Activated CD4-positive, alpha-beta T cell treated with anti-CD3 and anti-CD28 coated beads for 24 hours (primary cell): ENCODE results near the gene EBF3.
A peak's percentile ranks its signal among the peaks of the same experiment; 100 is the strongest.

Experiments
- DNase-seq, 2 donors: peaks; one replicate each; pipeline ENCODE4 v3.0.0-alpha.2; 2020; ENCODE audit warnings: low read depth in 2 of 2

Gene EBF3

GRCh38 chr10:129892548-129893052 lies 71.5 kb downstream of the EBF3 start:
- no peak for DNase-seq

DNA sequence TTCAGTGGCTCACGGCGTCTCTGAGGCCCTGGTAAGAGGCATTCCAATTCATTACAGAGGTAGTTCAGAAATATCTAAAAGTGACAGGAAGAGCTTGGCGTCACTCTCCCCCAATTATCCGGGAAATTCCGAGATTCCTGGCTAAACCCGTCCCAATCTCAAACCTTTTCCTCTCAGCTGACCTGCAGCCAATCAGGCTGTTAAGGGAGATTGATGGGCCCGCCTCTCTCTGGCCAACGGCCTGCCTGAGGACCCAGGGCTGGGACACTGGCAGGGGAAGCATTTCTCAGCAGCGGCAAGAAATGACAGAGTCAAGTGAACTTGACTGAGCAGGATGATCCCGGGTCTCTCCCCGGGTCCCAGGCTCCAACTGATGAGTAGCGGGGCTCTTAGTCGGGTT lies 72.3 kb downstream of the EBF3 start:
- DNase-seq: no peak

- DNase-seq: no peak
Observed at GRCh38 chr10:129890170-129890569, 73.9 kb downstream of the EBF3 start.

- DNase-seq: peak; percentile 32 to 33
Observed at GRCh38 chr10:129888784-129889616, 75.1 kb downstream of the EBF3 start.

DNA sequence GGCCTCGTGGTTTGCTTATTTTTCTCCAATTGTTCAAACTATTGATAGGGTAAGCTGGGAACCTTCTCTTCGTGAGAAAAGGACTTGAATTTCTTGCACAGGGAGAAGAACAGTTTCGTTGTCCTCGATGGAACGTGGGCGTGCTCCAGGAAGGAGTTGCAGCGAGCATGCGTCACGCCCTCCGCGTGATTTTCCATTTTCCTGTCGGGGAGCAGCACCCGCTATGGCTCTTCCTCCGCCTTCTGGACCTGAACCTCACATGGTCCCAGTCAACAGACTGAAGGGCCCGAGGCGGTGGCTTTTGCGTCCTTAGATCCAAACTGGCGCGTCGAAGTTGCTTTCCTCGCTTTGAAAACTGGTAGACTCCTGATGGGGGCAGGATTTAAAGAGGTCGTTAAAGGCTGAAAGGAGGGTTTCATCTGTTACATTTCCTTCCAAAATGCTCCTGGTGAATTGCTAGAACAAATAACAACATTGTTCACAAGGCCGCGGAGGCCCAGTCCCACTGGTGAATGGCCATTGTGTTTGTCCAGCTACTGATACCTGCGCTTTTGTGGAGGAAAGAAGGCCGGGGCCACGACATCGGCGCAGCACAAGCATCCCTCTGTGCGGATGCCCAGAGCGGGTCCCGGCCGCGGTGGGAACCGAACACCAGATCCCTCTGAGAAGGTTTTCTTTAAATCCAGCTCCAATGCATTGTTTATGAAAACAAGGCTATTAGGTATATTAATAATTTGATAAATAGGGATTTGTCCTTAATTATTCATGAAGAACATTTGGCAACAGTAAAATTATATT lies 75.9 kb downstream of the EBF3 start:
- DNase-seq: no peak

GRCh38 chr10:129887381-129887905 lies 76.6 kb downstream of the EBF3 start:
- no peak for DNase-seq

GRCh38 chr10:129886263-129886662 lies 77.8 kb downstream of the EBF3 start:
- no peak for DNase-seq

DNA sequence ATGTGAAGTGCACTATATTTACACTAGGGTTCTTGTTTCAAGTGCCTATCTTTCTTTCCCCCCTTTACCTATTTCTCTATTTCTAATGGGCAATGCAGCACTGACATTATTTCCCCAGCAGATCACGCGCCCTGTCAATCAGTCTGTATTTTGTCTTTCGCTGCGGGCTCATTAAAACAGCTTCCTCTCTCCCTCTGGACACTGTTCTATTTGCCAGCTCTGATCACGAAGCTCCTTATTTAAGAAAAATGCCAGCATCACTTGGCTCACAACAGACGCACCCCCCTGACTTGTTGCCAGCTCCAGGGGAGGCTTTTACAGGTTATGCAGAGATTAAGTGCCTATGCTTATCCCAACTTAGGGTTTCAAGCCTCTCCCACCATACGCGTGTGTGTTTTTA lies 78.5 kb downstream of the EBF3 start:
- DNase-seq: no peak

- DNase-seq: no peak
Observed at GRCh38 chr10:129884398-129885078, 79.5 kb downstream of the EBF3 start.

DNA sequence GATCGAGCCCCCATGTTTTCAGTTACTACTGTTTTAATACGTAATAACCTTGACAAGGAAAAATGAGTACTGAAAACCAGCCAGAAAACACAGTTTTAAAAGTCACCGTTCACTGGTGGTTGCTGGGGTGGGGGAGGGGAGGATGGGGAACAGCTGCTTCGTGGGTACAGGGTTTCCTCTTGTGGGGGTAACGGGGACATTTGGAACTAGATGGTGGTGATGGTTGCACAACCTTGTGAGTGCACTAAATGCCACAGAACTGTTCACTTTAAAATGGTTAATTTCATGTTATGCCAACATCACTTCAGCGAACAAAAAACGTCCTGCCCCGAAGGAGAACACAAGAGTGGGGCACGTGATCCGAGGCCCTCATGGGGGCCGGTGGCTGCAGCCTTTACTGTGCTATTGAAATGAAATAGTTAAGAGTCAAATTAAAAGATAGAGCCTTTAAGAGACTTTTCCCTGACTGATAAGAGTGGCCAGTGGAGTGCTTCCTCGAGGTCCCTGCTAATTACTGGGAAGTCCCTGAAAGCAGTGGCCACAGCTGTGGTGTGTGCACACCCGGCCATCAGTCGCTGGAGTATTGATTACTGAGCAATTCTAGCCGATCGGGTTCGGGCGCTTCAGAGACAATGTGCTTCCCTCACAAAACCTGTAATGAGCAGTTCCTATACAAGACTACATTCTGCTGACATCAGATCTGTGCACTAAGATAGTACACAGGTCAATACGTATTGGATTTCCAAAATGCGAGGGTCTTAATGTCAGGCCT lies 80.3 kb downstream of the EBF3 start:
- DNase-seq: no peak

DNA sequence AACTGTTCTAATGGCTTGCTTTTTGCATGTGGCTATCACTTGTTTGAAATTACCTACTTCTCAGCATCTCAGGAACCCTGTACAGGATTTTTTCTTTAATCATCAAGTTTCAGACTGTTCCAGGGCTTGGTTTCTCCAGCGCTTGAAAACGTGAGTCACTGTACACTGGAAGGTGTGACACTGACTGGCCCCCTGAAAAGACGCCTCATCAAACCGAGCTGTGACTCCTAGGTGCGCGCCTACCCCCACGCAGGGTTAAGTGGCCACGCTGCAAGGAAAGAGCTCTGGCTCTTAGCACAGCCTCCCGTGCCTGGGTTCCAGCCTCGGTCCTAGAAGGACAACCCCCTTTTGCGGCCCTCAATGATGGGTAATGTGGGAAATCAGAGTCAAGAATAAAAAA lies 81.0 kb downstream of the EBF3 start:
- DNase-seq: no peak

- DNase-seq: no peak
Observed at GRCh38 chr10:129882291-129883010, 81.6 kb downstream of the EBF3 start.

DNA sequence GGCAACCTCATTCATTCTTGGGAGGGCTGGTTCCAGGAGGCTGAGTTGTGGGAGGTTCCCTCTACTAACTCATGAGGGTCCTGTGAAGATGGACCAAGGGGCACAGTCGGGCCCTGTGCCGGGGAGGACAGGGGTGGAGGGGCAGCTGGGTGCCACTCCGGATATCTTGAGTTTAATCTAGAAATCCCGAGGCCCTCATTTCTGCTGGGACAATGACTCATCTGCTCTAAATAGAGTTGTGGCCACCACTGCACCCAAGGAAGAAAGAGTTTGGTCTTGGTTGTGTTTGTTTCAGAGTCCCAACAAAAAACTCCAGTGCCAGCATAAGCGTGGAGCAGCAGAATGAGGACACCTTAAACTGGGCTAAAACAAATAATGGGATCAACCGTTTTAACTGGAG lies 82.4 kb downstream of the EBF3 start:
- no peak for DNase-seq

DNA sequence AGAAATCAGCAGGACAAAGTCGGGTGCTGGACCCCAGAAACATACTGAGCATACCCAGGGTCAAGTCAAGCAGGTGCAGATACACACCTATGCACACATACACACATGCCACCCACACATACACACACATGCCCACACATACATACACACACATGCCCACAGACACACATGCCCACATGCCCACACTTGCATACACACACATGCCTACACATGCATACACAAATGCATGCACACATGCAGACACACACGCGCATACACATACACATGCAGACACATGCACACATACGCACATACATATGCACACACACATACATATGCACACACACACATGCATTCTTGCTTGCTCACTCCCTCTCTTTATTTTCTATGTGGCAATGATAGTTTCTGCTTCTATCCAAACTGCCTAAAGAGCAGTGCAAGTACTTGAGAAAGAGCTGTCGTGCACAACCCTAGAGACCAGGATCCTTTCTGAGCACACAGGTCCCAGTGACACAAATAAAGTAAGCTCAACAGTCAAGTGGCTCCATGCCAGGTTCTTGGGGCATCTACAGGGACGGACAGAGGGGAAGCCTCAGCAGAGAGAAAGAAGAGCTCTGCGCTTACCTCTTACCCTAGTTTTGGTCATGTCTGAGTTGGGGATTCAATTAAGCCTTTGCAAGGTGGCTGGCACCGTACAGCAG lies 83.7 kb downstream of the EBF3 start:
- DNase-seq: no peak

- DNase-seq: no peak
Observed at GRCh38 chr10:129879655-129880054, 84.4 kb downstream of the EBF3 start.

GRCh38 chr10:129878835-129879234 lies 85.2 kb downstream of the EBF3 start:
- DNase-seq: no peak

DNA sequence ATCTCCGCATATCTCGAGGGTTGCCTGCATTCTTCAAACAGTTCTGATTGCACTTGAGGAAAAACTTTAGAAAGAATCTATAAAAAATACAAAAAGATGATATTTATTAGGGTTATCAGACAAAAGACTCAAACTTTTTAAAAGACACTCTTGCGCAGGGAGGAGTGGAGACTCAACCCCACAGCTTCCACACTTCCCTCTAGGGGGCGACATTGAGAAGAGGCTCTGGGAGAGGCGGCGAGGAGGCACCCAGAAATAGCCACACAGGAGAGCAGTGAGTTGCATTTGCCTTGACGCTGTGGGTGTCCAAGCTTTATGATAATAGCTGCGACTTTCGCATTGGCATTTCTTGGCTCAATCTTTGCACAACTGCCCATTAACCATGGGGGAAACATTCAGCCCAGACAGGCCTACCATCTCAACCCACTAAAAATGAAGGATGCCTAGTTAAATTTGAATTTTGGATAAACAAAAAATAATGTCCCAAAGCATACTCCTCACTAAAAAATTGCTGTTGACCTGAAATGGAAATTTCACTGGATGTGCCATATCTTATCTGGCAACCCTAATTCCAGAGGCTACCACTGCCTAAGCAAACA lies 86.2 kb downstream of the EBF3 start:
- peak; percentile 2 to 14 for DNase-seq

DNA sequence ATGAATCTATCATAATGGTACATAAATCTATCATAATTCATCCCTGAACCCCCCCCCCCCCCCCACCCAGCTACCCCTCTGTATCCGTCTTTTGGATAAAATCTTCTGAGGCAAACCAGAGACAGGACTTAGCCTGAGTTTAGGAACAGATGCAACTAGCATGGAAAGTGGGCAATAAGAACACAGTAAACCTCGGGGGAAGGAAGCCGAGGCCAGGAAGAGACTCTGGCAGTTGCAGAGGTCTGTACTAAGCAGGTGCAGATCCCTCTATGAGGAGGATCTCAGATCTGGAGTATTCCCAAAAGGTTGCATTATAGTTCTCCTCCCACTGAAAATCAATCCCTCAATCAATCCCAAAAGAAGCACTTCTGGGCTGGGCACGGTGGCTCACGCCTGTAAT lies 87.2 kb downstream of the EBF3 start:
- DNase-seq: no peak

- DNase-seq: no peak
Observed at GRCh38 chr10:129875993-129876726, 87.9 kb downstream of the EBF3 start.
